Right forelimb (tissue), 1 donor: ENCODE measurements around the gene MED14.
"Not testable (repeated sequence)": the region's sequence is repeated elsewhere in the genome, so short reads cannot be mapped to it uniquely, and the experiment has no call there.

ENCODE experiments used
- DNase-seq: peaks from one replicate; pipeline ENCODE4 v3.0.0-alpha.2; 2018

The MED14 gene

GRCh38 chrX:40735325-40736169 is at the start of gene MED14:
MED14 (minus strand) TSS chrX:40735542; CDS start chrX:40735412, 130 bp downstream.
- DNase-seq, result peak; percentile 89

GRCh38 chrX:40784516-40785151 is 49.3 kb upstream of the MED14 start:
- DNase-seq, result no peak

- not testable (repeated sequence) for DNase-seq
These were observed 47.4 kb upstream of the MED14 start for GRCh38 chrX:40782644-40783259.

GRCh38 chrX:40780951-40781350 is 45.6 kb upstream of the MED14 start:
- no peak for DNase-seq

DNA sequence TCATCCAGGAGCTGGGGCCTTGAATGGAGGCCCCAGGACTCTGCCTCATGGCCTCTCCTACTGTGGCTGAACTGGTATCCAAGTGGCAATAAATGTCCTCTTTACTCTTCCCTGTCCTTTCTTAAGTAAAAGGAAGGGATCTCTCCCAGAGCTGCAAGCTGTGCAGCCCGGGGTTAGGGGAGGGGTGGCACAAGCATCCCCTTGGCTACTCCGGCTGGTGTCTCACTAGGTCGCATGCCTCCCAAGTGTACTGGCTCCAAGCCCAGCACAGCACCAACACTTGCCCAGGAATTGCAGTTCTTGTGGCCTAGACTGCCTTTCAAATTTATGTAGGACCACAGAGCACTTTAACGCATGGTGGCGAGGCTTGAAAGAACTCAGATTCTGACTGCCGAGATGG is 44.7 kb upstream of the MED14 start:
- DNase-seq, result no peak

DNA sequence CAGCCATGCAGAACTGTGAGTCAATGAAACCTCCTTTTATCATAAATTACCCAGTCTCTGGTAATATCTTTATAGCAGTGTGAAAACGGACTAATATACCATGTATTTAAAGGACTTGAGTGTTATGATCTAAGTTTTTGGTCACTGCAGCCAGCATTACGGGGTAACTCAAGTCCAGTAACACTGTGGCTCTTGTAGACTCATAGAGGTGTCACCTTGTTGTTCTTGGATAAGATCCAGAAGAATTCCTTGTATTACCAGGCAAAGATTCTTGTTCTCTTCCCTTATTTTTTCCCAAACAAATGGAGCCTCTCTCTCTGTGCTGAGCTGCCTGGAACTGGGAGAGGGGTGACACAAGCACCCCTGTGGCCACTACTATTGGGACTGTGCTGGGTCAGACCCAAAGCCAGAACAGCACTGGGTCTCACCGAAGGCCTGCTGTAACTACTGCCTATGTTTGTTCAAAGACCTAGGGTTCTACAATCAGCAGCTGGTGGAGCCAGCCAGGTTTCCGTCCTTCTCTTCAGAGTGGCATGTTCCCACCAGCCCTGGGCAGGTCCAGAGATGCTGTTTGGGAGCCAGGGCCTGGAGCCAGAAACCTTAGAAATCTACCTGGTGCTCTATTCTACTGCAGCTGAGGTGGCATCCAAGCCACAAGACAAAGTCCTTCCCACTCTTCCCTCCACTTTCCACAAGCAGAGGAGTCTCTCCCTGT is 43.7 kb upstream of the MED14 start:
- no peak for DNase-seq

DNA sequence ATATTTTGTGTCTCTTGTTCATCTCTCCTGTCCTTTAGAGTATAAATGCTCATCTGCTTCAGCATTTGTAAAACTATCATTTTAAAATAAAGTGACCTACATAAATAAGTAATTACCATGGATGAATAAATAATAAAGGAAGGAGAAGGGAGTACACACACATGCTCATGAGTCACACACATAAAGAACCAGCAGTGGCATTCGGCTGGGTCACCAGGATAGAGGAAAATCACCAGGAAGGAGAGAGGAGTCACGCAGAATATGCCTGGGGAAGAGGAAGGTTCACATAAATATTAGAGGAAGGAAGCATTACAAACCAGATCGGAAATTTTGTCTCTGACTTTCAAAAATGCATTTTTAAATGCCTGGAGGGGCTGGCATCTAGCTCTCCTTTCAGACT is 38.5 kb upstream of the MED14 start:
- no peak for DNase-seq

DNA sequence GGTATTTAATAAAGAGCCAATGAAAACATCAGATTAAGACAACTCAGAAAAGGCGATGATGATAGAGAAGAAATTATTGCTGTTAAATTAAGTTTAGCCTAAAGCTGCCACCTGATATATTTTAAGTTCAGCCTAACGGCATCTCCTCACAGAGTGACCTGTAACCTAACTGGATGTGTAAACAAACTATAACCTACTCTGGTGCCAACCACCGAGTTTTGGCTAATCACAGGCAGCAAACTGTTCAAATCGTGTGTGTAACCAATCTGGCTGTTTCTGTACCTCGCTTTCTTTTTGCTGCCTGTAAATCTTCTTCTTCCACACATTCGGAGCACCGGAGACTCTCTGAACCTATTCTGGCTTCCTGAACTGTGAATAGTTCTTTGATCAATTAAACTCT is 37.8 kb upstream of the MED14 start:
- DNase-seq, result no peak

- no peak for DNase-seq
These were observed 36.9 kb upstream of the MED14 start for GRCh38 chrX:40772290-40772689.

GRCh38 chrX:40761762-40762161 is 26.4 kb upstream of the MED14 start:
- no peak for DNase-seq

DNA sequence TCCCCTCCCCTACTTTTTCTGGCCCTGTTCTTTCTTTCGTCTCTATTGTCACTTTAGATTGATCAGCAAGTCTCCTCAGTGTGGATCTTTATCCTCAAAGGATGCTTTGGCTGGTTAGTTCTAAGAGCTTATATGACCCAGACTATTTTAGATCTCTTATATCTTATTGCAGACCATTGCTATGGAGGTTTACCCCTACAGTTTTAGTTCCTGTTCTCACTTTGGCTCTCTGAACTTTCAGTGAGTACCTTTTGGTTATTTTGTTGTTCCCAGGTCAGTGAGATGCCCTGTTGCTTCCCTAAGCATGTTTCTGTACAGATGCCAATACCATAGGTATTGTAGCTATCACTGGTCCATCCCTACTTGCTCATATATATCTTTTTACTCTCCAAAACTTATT is 24.0 kb upstream of the MED14 start:
- DNase-seq, result no peak

DNA sequence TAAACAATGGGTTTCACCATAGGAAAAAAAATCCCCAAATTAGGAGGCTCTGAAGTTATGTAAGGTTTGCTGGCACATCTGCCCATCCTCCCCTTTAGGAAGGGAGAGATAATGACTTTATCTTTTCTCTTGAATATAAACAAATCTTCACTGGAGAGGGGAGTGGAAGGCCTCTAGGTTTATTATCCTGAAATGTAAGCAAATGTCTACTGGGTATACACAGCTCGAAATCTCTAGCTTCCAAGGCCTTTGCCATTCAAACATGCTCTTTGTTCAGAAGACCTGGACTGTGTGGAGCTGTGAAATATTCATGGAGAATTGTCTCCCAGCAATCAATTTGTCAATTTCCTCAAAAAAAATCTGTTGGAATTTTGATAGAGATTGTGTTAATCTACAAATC is 21.7 kb upstream of the MED14 start:
- DNase-seq, result no peak

GRCh38 chrX:40755291-40756249 is 20.2 kb upstream of the MED14 start:
- DNase-seq, result peak; percentile 53

- DNase-seq, result no peak
These were observed 14.5 kb upstream of the MED14 start for GRCh38 chrX:40749681-40750494.

GRCh38 chrX:40748977-40749376 is 13.6 kb upstream of the MED14 start:
- no peak for DNase-seq

- no peak for DNase-seq
These were observed 11.2 kb upstream of the MED14 start for GRCh38 chrX:40746521-40746920.

DNA sequence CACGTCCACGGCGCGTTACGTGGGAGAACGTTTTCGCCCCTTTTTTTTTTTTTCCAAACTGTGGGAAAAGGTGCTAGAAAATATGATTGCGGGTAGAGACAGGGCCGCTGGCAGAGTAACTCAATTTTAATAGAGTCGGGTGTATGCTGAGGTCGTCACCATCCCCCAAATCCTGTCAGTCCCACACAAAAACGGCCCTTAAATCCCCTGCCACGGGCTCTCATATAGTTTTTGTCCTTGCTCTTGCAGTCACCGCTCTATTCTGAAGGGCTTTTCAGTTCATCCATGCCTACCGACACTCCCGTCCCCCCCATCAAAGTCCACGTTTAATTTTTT is 796 bp upstream of the MED14 start:
- DNase-seq, result no peak

DNA sequence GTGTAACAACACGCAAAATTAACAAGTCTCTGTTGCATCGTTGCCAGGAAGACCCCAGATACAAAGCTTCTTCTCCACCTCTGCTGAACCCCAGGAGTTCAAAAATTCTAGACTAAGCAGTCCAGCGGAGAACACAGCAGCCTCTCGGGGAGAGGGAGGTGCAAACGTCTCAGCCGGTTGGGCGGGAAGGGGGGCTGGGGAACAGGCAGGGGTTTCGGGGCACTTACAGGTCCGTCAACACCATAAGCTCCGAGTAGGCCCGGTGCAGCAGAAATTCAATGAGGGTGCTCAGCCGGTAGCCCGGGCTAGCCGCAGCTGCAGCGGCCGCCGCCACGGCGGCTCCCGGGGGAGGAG is 394 bp downstream of the MED14 start:
- DNase-seq, result no peak

DNA sequence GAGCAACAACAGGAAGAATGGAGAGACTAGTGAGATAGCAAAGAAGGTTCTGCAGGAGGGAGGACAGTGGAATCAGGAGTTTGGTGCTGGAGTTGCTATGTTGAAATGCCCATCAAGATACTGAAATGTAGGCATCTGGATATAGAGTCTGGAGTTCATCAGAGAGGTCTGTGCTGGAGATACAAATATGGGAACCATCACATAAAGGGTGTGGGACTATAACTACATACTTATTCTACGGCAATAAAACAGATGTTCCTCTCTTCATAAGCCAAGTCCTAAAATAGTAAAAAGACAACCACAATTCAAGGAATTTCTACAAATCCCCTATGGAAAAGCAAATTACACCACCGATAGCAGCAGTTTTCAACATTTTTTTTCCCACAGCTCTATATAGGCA is 1.6 kb downstream of the MED14 start:
- DNase-seq, result no peak

GRCh38 chrX:40732499-40732898 is 2.8 kb downstream of the MED14 start:
- DNase-seq, result not testable (repeated sequence)
